Central memory CD4-positive, alpha-beta T cell (primary cell): ENCODE results near the gene PYCARD.
"Not testable (repeated sequence)": the region's sequence is repeated elsewhere in the genome, so short reads cannot be mapped to it uniquely, and the experiment has no call there.

Experiments
- DNase-seq: peaks from one replicate; pipeline ENCODE4 v3.0.0; 2022

The PYCARD gene

GRCh38 chr16:31214708-31215286 lies 12.2 kb upstream of the PYCARD start:
- DNase-seq = no peak

- DNase-seq = no peak
Measured at GRCh38 chr16:31213877-31214707, 11.5 kb upstream of the PYCARD start, which contains the start of gene TRIM72. TRIM72 (plus strand) TSS chr16:31214119; CDS start chr16:31214739, 620 bp downstream.

GRCh38 chr16:31213342-31213741 lies 10.8 kb upstream of the PYCARD start:
- no peak for DNase-seq

GRCh38 chr16:31206776-31207175 lies 4.2 kb upstream of the PYCARD start:
- DNase-seq = no peak

- DNase-seq = no peak
Measured at GRCh38 chr16:31204871-31205666, 2.5 kb upstream of the PYCARD start.

- peak; percentile 47 for DNase-seq
Measured at GRCh38 chr16:31201582-31202413, 762 bp downstream of the PYCARD start.

- DNase-seq = peak; percentile 56
Measured at GRCh38 chr16:31200821-31201568, 1.6 kb downstream of the PYCARD start.

GRCh38 chr16:31200111-31200510 lies 2.4 kb downstream of the PYCARD start:
- DNase-seq = not testable (repeated sequence)

GRCh38 chr16:31199430-31200041 lies 3.0 kb downstream of the PYCARD start:
- DNase-seq = no peak

- DNase-seq = no peak
Measured at GRCh38 chr16:31198207-31198882, 4.2 kb downstream of the PYCARD start.

GRCh38 chr16:31196324-31197088 lies 6.1 kb downstream of the PYCARD start:
- no peak for DNase-seq

- DNase-seq = not testable (repeated sequence)
Measured at GRCh38 chr16:31195861-31196260, 6.7 kb downstream of the PYCARD start.

GRCh38 chr16:31194898-31195297 lies 7.7 kb downstream of the PYCARD start:
- no peak for DNase-seq

GRCh38 chr16:31193874-31194273 lies 8.7 kb downstream of the PYCARD start:
- no peak for DNase-seq

- DNase-seq = no peak
Measured at GRCh38 chr16:31192856-31193642, 9.5 kb downstream of the PYCARD start.

- DNase-seq = no peak
Measured at GRCh38 chr16:31191697-31192428, 10.7 kb downstream of the PYCARD start.

- no peak for DNase-seq
Measured at GRCh38 chr16:31190818-31191444, 11.6 kb downstream of the PYCARD start.

GRCh38 chr16:31190061-31190460 lies 12.5 kb downstream of the PYCARD start:
- no peak for DNase-seq
